GM21529 (cell line): ENCODE data around the gene SLC4A8.
"Not testable (repeated sequence)": the region's sequence is repeated elsewhere in the genome, so short reads cannot be mapped to it uniquely, and the experiment has no call there.

ENCODE experiments used
- ATAC-seq: cut with Tn5 transposase; IDR thresholded peaks from one replicate; pipeline ENCODE4 v1.9.1; 2021; ENCODE audit not compliant: unreplicated experiment

Gene SLC4A8

DNA sequence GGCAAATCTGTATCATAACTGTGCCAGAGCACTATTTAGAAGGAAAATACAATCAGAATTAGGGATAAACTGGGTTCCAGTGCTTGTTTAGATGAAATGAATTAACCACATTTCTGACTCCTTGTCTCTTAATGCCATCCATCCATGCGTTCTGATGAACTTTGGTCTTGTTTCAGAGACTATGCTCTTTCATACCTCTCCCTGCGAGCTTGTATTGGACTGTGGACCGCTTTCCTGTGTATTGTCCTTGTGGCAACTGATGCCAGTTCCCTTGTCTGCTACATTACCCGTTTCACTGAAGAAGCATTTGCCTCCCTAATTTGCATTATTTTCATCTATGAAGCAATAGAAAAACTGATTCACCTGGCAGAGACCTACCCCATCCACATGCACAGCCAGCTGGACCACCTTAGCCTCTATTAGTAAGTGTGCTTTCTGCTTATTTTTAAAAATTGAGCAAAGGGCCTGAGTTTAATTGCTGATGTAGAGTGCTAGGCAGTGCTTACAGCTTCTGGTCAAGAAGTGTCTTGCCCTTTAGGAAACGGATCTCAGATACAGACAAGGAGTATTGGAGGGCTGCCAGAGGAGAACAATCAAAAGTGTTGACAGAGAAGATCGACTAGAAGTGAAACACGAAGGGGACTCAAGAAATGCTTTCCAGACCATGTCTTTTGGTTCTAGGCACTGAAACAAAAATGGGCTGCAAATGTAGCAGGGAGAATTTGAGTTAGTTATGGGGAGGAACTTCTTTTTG, 46.7 kb downstream of the SLC4A8 start:
- ATAC-seq: no peak

GRCh38 chr12:51472984-51473383, 48.4 kb downstream of the SLC4A8 start:
- ATAC-seq: no peak

DNA sequence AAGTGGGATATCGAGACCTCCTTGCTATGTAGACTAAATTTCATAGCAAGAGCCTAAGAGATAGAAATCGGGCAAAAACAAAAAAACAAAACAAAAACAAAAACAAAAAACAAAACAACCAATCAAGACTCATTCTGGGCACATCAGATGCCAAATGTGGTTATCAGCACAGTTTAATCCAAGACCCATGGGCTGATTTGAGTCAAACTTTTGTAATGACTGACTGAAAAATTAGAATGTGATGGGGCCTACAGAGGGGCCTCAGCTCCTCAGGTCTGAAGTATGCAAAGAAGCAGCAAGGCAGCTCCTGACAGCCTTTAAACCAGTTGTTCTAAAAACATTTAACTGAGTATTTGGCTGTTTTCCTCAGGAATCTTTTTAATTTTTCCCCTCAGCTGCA, 49.3 kb downstream of the SLC4A8 start:
- no peak for ATAC-seq

GRCh38 chr12:51475543-51475942, 50.9 kb downstream of the SLC4A8 start:
- ATAC-seq: no peak

DNA sequence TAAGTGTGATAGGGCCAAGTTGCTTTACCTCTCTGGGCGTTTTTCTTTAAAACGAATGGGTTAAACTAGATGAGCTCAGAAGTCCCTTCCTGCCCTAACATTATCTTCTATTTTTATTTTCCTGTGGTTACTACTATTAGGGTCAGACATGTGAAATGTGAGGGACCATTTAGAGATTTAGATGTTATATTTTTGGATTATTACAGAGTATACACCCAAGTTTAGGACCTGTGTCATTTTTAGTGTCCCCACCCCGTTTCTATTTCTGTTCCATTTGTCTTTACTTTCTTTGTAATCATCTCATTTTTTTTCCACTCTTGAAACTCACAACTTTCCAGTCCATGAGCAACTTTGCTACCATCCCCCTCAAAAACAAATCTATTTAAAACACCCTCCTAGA, 56.3 kb downstream of the SLC4A8 start:
- no peak for ATAC-seq

DNA sequence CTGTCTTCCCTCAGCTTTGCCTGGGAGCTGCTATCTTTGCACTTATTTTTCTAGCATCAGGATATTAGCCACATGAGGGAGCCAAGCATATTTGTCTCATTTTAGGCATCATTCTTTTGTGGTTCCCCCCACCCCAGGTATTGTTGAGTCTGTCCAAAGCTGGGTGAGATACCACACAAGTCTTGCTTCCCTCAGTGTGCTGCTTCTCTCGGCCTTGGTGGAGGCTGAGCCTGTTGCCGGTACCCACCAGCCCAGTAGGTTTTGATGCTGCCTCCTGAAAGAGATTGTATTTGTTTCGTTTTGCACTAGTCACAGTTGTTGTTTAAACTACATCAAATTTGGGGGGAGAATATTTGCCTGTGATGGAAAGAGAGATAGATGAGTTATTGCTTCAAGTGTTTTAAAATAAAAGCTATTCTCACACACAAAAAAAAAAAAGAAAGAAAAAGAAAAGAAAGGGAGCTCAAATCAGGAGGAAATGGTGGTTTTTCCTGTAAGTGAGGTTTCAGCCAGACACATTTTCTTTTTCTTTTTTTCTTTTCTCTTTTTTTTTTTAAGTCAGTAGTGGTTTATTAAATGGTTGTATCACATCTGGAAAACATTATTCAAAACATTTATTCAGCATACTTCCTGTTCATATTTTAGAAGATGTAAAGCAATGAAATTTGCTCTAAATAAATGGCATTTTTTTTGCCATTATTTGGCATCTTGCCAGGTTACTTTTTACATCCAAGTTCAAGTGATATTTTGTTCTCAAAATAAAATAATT, 58.5 kb downstream of the SLC4A8 start:
- no peak for ATAC-seq

GRCh38 chr12:51484119-51484518, 59.5 kb downstream of the SLC4A8 start:
- ATAC-seq: no peak

DNA sequence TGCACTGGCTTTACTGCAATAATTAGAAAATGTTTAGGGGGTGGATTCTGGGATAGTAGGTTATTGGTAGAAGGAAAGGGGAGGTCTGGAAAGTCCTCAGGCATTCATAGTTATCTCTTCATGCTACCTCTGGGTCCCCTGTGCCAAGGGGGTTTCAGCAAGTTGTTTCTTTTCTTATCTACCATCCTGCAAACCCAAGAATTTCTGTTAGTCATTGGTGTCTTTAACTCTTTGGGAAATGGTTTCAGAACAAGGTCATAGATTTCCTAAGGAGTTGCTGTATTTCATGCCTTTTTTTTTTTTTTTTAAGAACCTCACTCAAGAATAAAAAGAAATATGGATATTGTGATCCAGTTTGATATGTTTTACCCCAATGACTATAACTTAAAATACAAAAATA, 63.6 kb downstream of the SLC4A8 start:
- no peak for ATAC-seq

DNA sequence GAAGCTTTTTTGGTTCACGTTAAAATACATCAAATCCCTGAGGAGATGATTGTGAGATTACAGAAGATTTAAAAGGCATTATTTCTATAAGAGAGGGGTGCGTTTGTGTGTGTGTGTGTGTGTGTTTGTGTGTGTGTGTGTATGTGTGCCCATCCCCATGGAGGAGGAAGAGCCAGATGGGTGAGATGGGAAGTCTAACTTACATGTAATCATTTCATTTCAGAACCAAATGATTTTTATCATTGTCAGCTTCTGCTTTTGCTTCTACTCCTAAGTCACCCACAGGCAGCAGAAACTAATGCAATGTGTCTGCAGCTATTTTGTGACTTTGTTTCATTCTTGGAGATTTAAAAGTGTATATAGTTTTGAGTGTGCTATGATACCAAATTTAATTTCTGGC, 68.7 kb downstream of the SLC4A8 start:
- no peak for ATAC-seq

DNA sequence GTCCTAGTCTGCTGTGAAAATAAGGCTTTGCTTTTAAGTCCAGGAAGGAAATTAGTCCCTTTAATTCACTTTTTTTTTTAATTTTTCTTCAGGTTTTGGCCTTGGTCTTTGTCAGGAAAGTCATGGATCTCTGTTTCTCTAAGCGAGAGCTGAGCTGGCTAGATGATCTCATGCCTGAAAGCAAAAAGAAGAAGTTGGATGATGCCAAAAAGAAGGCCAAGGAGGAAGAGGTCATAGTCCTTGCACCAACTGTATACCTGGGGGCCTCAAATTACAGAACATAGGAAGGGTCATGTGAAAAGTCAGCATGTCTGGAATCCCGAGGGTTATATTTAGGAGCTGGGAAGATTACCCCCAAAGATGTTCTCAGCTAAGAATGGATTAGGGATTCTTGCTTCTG, 72.3 kb downstream of the SLC4A8 start:
- no peak for ATAC-seq

GRCh38 chr12:51504851-51505250, 80.2 kb downstream of the SLC4A8 start:
- no peak for ATAC-seq

GRCh38 chr12:51505360-51506105, 80.9 kb downstream of the SLC4A8 start:
- no peak for ATAC-seq

- no peak for ATAC-seq
Observed at GRCh38 chr12:51507178-51507577, 82.5 kb downstream of the SLC4A8 start.

DNA sequence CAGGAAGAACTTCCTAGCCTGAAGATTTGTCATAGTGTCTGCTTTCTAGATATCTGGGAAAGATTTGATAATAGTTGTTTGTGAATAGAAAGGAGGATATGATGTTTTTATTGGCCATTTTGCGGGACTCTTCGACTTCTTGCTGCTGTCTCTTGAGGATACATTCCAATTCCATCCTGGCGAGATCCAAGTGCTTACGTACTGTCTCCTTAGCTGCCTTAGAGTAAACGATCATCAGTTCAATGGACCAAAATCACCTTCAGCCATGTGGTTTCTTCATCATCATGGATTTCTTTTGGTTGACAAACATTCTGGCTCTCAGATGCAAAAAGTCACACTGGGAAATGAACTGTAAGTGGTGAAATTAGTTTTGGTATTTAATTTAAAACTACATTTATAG, 83.7 kb downstream of the SLC4A8 start:
- no peak for ATAC-seq

- ATAC-seq: no peak
Observed at GRCh38 chr12:51511546-51512260, 87.1 kb downstream of the SLC4A8 start.

DNA sequence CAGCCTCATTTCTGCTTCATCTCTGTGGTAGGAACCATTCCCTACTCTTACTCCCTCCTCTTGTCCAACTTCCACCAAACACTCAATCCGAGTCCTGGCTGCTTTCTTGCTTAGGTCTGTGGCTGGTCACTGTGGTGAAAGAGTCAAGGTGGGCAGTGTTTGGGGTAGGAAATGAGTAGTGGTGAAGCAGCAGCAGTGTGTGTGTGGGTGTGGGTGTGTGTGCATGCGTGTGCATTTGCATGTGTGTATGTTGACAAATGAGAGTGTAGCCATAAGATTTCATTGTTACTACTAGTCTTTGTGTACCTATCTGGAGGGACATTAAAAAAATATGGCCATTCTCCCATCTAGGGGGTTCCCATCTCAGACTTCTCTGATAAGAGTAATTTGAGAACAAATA, 87.8 kb downstream of the SLC4A8 start:
- ATAC-seq: no peak

- not testable (repeated sequence) for ATAC-seq
Observed at GRCh38 chr12:51515037-51515436, 90.4 kb downstream of the SLC4A8 start.

- ATAC-seq: no peak
Observed at GRCh38 chr12:51517316-51517715, 92.7 kb downstream of the SLC4A8 start.

GRCh38 chr12:51517800-51518199, 93.2 kb downstream of the SLC4A8 start:
- no peak for ATAC-seq

DNA sequence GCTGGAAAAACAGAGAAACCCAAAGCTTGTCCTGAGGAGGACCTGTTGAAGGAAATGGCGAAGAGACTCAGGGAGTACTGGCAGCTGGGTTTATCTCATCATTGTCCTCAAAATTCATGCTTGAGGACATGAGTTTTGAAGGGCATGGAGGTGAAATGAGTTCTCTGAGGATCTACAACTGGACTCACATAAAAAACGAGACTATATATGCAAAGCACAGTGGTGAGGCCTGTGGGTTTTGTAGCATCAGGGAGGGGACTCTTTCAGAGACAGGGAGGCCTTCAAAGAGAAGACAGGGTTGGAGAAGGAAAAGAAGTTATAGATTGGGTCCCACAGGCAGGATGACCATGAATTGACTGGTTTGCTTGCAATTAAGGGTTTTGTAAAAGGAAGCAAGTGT, 95.1 kb downstream of the SLC4A8 start:
- no peak for ATAC-seq
